ENCODE results near the gene TLCD1. TPM values are rescaled to one million over a fixed set of nuclear protein-coding genes. Genes with fewer than 3 reads are reported as not detected.
A peak's percentile ranks its signal among the peaks of the same experiment; 100 is the strongest.

TLCD1 gene
- total RNA-seq, 5 donors from 2014 or later (not counting 1 experiment from before 2014, with no cell fraction given): 1.2 to 1.8 (median 1.3) TPM; not detected in 1

GRCh38 chr17:28744104-28744971, 18.3 kb upstream of the TLCD1 start:
- CTCF ChIA-PET: interaction anchor here in 1 of 2 donors (0.6 to 12.2 kb wide), 3 partner anchors 16 to 25 kb away, joined by 4 to 197 read pairs (median 5); partner anchors contain the start of genes NEK8, RPL23A and TLCD1
- Histone ChIP-seq H3K27ac (ENCODE audit: low read length) (peak overlapping the region; percentile 86), H3K4me1 (ENCODE audit: control insufficient read depth in 1 of 2, extremely low read depth in 1 of 2, insufficient read depth in 2 of 2, low read length in 2 of 2) (peaks cover 20 to 49% of the 10 kb centered on the region in 2 experiments), H3K27me3 (replicated peaks in 1 of 2; ENCODE audit: control insufficient read depth in 2 of 2, extremely low read depth in 1 of 2, insufficient read depth in 2 of 2, low read length in 1 of 2) (no peaks in the 10 kb centered on the region), H3K4me3 (ENCODE audit: control insufficient read depth in 1 of 2, extremely low read depth in 1 of 2, low read length in 1 of 2) (peak overlapping the region; percentile 76 to 89), H3K36me3 (ENCODE audit: control insufficient read depth in 2 of 2, extremely low read depth in 1 of 2, insufficient read depth in 1 of 2, low read length in 1 of 2) (peaks cover 12 to 15% of the 10 kb centered on the region in 2 donors), H3K9me3 (no peaks in the 10 kb centered on the region)
- peak overlapping the region; percentile 80 to 87 (median 82) for H3K4me3 Mint-ChIP-seq
- 2% methylated on average over 46 of the region's 61 CpGs for WGBS (ENCODE audit: insufficient coverage)
- H3K27me3 Mint-ChIP-seq: no peaks in the 10 kb centered on the region
- ATAC-seq (replicated peaks in 1 of 4) (peak; percentile 18 to 62 (median 34)), DNase-seq (peak in 29 of 35 experiments; percentile 23 to 78 (median 49))
- no peaks in the 10 kb centered on the region for H3K9me3 Mint-ChIP-seq
- peaks cover 4% of the 10 kb centered on the region for H3K36me3 Mint-ChIP-seq
- H3K27ac Mint-ChIP-seq: peak overlapping the region; percentile 73 to 82
- H3K4me1 Mint-ChIP-seq: peaks cover 6 to 36% (median 17%) of the 10 kb centered on the region in 3 donors
- POLR2A ChIA-PET: interaction anchor here (0.5 to 0.8 kb wide), 3 partner anchors 16 to 206 kb away, joined by 3 to 7 read pairs (median 3); partner anchors contain the start of gene NEK8 (in 1 of the 2)

- Mint-ChIP-seq H3K27me3 (no peaks in the 10 kb centered on the region), H3K27ac (peak within 1 kb of the TSS; percentile 73 to 82), H3K4me1 (peaks cover 15 to 43% (median 23%) of the 10 kb centered on the region in 3 donors), H3K36me3 (no peaks in the 10 kb centered on the region), H3K9me3 (no peaks in the 10 kb centered on the region), H3K4me3 (peak within 1 kb of the TSS; percentile 80 to 87 (median 82))
- H3K27me3 ChIP-seq (replicated peaks in 1 of 2; ENCODE audit: control insufficient read depth in 2 of 2, extremely low read depth in 1 of 2, insufficient read depth in 2 of 2, low read length in 1 of 2): no peaks in the 10 kb centered on the region
- no peaks in the 10 kb centered on the region for H3K9me3 ChIP-seq
- WGBS (ENCODE audit: insufficient coverage): 2% methylated on average over 60 of the region's 70 CpGs
- DNase-seq (peak; percentile 40 to 88 (median 65)), ATAC-seq (replicated peaks in 1 of 4) (peak; percentile 89 to 94 (median 90))
- ChIA-PET CTCF (interaction anchor here in 1 of 2 donors (12.2 kb wide), 1 partner anchor 16 kb away, joined by 197 read pairs; the partner anchor contains the start of genes NEK8 and TLCD1), POLR2A (no interaction called here)
- H3K27ac ChIP-seq (ENCODE audit: low read length): peak within 1 kb of the TSS; percentile 86
- peak within 1 kb of the TSS; percentile 76 to 89 for H3K4me3 ChIP-seq (ENCODE audit: control insufficient read depth in 1 of 2, extremely low read depth in 1 of 2, low read length in 1 of 2)
- peaks cover 25 to 57% of the 10 kb centered on the region in 2 experiments for H3K4me1 ChIP-seq (ENCODE audit: control insufficient read depth in 1 of 2, extremely low read depth in 1 of 2, insufficient read depth in 2 of 2, low read length in 2 of 2)
- peaks cover 7 to 11% of the 10 kb centered on the region in 2 donors for H3K36me3 ChIP-seq (ENCODE audit: control insufficient read depth in 2 of 2, extremely low read depth in 1 of 2, insufficient read depth in 1 of 2, low read length in 1 of 2)
Observed at GRCh38 chr17:28743243-28744103, 17.4 kb upstream of the TLCD1 start, which contains the start of gene TRAF4. Gene TRAF4 (plus strand): TSS chr17:28744011. CDS start chr17:28744113, 102 bp downstream.

GRCh38 chr17:28741358-28742349, 15.6 kb upstream of the TLCD1 start:
- WGBS (ENCODE audit: insufficient coverage): 70% methylated on average over 7 of the region's 19 CpGs
- peak in 1 of 35 experiments; percentile 26 for DNase-seq
- Mint-ChIP-seq H3K27ac (no peak overlapping the region), H3K36me3 (no peaks in the 10 kb centered on the region), H3K9me3 (no peaks in the 10 kb centered on the region), H3K4me1 (peaks cover 15 to 47% (median 26%) of the 10 kb centered on the region in 3 donors), H3K4me3 (peak overlapping the region in 1 of 3 donors; percentile 80), H3K27me3 (no peaks in the 10 kb centered on the region)
- Histone ChIP-seq H3K36me3 (ENCODE audit: control insufficient read depth in 2 of 2, extremely low read depth in 1 of 2, insufficient read depth in 1 of 2, low read length in 1 of 2) (no peaks in the 10 kb centered on the region), H3K27ac (ENCODE audit: low read length) (no peak overlapping the region), H3K4me1 (ENCODE audit: control insufficient read depth in 1 of 2, extremely low read depth in 1 of 2, insufficient read depth in 2 of 2, low read length in 2 of 2) (peaks cover 27 to 62% of the 10 kb centered on the region in 2 experiments), H3K4me3 (ENCODE audit: control insufficient read depth in 1 of 2, extremely low read depth in 1 of 2, low read length in 1 of 2) (no peak overlapping the region), H3K9me3 (no peaks in the 10 kb centered on the region), H3K27me3 (replicated peaks in 1 of 2; ENCODE audit: control insufficient read depth in 2 of 2, extremely low read depth in 1 of 2, insufficient read depth in 2 of 2, low read length in 1 of 2) (no peaks in the 10 kb centered on the region)
- POLR2A ChIA-PET: no interaction called here
- CTCF ChIA-PET: interaction anchor here in 1 of 2 donors (0.6 to 12.2 kb wide), 2 partner anchors 14 to 1499 kb away, joined by 3 to 197 read pairs; partner anchors contain the start of genes NEK8 and TLCD1
- ATAC-seq (replicated peaks in 1 of 4): no peak

GRCh38 chr17:28740406-28741357, 14.6 kb upstream of the TLCD1 start:
- ChIA-PET POLR2A (interaction anchor here in 1 of 2 donors (0.6 kb wide), 1 partner anchor 152 kb away, joined by 3 read pairs; no protein-coding TSS in a partner anchor), CTCF (interaction anchor here (0.6 to 0.8 kb wide), 4 partner anchors 9 to 1500 kb away, joined by 3 to 7 read pairs (median 6); no protein-coding TSS in a partner anchor)
- H3K9me3 Mint-ChIP-seq: no peaks in the 10 kb centered on the region
- no peaks in the 10 kb centered on the region for H3K27me3 Mint-ChIP-seq
- ATAC-seq (replicated peaks in 1 of 4) (no peak), DNase-seq (no peak)
- H3K4me1 ChIP-seq (ENCODE audit: control insufficient read depth in 1 of 2, extremely low read depth in 1 of 2, insufficient read depth in 2 of 2, low read length in 2 of 2): peaks cover 18 to 52% of the 10 kb centered on the region in 2 experiments
- no peaks in the 10 kb centered on the region for H3K36me3 Mint-ChIP-seq
- WGBS (ENCODE audit: insufficient coverage): 100% methylated on average over 4 of the region's 10 CpGs
- H3K4me3 Mint-ChIP-seq: no peak overlapping the region
- H3K9me3 ChIP-seq: no peaks in the 10 kb centered on the region
- no peak overlapping the region for H3K27ac Mint-ChIP-seq
- peaks cover 15 to 39% (median 17%) of the 10 kb centered on the region in 3 donors for H3K4me1 Mint-ChIP-seq
- H3K27me3 ChIP-seq (replicated peaks in 1 of 2; ENCODE audit: control insufficient read depth in 2 of 2, extremely low read depth in 1 of 2, insufficient read depth in 2 of 2, low read length in 1 of 2): no peaks in the 10 kb centered on the region
- no peak overlapping the region for H3K4me3 ChIP-seq (ENCODE audit: control insufficient read depth in 1 of 2, extremely low read depth in 1 of 2, low read length in 1 of 2)
- H3K27ac ChIP-seq (ENCODE audit: low read length): no peak overlapping the region
- H3K36me3 ChIP-seq (ENCODE audit: control insufficient read depth in 2 of 2, extremely low read depth in 1 of 2, insufficient read depth in 1 of 2, low read length in 1 of 2): no peaks in the 10 kb centered on the region

Measured in T-cell (primary cell).